ENCODE data around the gene MACROD1. TPM values are rescaled to one million over a fixed set of nuclear protein-coding genes. Genes with fewer than 3 reads are reported as not detected.

The MACROD1 gene
- total and polyA plus RNA-seq, 9 of the 15 experiments (the other 6 are each of a cell fraction or from before 2014, with no cell fraction given), result 1.1 to 60.0 (median 26.4) TPM

- TF ChIP-seq GTF3C2 (IDR thresholded peaks at IDR 0.05; ENCODE audit: borderline replicate concordance, extremely low read depth, insufficient read length) (no peak), ZNF184 (CRISPR knock-in tag; IDR thresholded peaks at IDR 0.05) (no peak), KAT7 (CRISPR knock-in tag; IDR thresholded peaks at IDR 0.05; ENCODE audit: borderline replicate concordance) (peak; percentile 80; the same call in 1 of the 2 replicates), TFAP4 (CRISPR knock-in tag; IDR thresholded peaks at IDR 0.05; ENCODE audit: borderline replicate concordance) (peak; percentile 72), NKRF (IDR thresholded peaks at IDR 0.05; ENCODE audit: borderline replicate concordance) (peak; percentile 77), HBP1 (CRISPR knock-in tag; IDR thresholded peaks at IDR 0.05) (peak; percentile 90), ETV5 (CRISPR knock-in tag; IDR thresholded peaks at IDR 0.05; ENCODE audit: low read depth) (peak; percentile 85), MLX (CRISPR knock-in tag; conservative IDR thresholded peaks at IDR 0.05) (no peak), MYBL2 (IDR thresholded peaks at IDR 0.05; ENCODE audit: low read depth) (peak; percentile 94), MYBL2 (CRISPR knock-in tag; IDR thresholded peaks at IDR 0.05; ENCODE audit: borderline replicate concordance) (no peak), ZNF232 (CRISPR knock-in tag; IDR thresholded peaks at IDR 0.05) (no peak), KLF10 (CRISPR knock-in tag; IDR thresholded peaks at IDR 0.05) (no peak), USF2 (CRISPR knock-in tag; IDR thresholded peaks at IDR 0.05) (no peak), KLF16 (IDR thresholded peaks at IDR 0.05) (no peak), CBX1 (IDR thresholded peaks at IDR 0.05; ENCODE audit: low read depth) (peak; percentile 73; the same call in 1 of the 2 replicates), POLR2A (conservative IDR thresholded peaks at IDR 0.05) (peak; percentile 97), ZZZ3 (IDR thresholded peaks at IDR 0.05) (no peak), E2F3 (CRISPR knock-in tag; IDR thresholded peaks at IDR 0.05) (0 out of 2 replicates have a peak, but pooled peaks have one; percentile 69)
Measured at GRCh38 chr11:63974259-63975143, 191.4 kb downstream of the MACROD1 start, which contains the start of gene COX8A (continued).
